HEK293 (cell line): ENCODE results near the gene CD8B.
"Not testable (repeated sequence)": the region's sequence is repeated elsewhere in the genome, so short reads cannot be mapped to it uniquely, and the experiment has no call there.

ENCODE experiments used
- CTCF ChIA-PET: fragments of 350-600 bp; formaldehyde crosslinking; extraction: SDS; loops from one replicate; lab custom pipeline; 2021; ENCODE audit warnings: antibody characterized with exemption; lab: Yijun Ruan, JAX
- POLR2A ChIA-PET: fragments of 300-600 bp; formaldehyde crosslinking; extraction: SDS; loops from one replicate; lab custom pipeline; 2020; ENCODE audit warnings: antibody characterized with exemption, inconsistent platforms; lab: Yijun Ruan, JAX
- H3K27ac ChIP-seq: fragments of 200-500 bp; sonication (Bioruptor generic); 2 replicates; pipeline ENCODE4 v1.5.1; 2014; ENCODE audit warnings: low read depth, low read length, control low read depth, inconsistent platforms; ENCODE audit errors: extremely low read depth
- H3K36me3 ChIP-seq, 2 experiments: fragments of 200-500 bp in 1 of 2; sonication (Bioruptor generic) in 1 of 2; 1 replicate in 1 of 2; 2 replicates in 1 of 2; pipeline ENCODE4 v1.5.1; 2014 to 2017; ENCODE audit warnings: inconsistent platforms in 2 of 2, low read length in 2 of 2; ENCODE audit not compliant: control insufficient read depth in 2 of 2, insufficient read depth in 1 of 2
- H3K4me1 ChIP-seq: fragments of 200-500 bp; sonication (Bioruptor generic); 2 replicates; pipeline ENCODE4 v1.5.1; 2014; ENCODE audit warnings: mild to moderate bottlenecking, low read length, inconsistent platforms; ENCODE audit not compliant: control insufficient read depth, insufficient read depth
- H3K4me3 ChIP-seq: 2 replicates; pipeline ENCODE4 v1.5.1; 2011; ENCODE audit warnings: low read depth, mild to moderate bottlenecking, control low read depth, low read length, moderate library complexity
- H3K9me3 ChIP-seq: fragments of 200-500 bp; sonication (Bioruptor generic); 2 replicates; pipeline ENCODE4 v1.5.1; 2014; ENCODE audit warnings: low read depth, low read length, inconsistent platforms; ENCODE audit not compliant: control insufficient read depth, insufficient read depth

Gene CD8B

DNA sequence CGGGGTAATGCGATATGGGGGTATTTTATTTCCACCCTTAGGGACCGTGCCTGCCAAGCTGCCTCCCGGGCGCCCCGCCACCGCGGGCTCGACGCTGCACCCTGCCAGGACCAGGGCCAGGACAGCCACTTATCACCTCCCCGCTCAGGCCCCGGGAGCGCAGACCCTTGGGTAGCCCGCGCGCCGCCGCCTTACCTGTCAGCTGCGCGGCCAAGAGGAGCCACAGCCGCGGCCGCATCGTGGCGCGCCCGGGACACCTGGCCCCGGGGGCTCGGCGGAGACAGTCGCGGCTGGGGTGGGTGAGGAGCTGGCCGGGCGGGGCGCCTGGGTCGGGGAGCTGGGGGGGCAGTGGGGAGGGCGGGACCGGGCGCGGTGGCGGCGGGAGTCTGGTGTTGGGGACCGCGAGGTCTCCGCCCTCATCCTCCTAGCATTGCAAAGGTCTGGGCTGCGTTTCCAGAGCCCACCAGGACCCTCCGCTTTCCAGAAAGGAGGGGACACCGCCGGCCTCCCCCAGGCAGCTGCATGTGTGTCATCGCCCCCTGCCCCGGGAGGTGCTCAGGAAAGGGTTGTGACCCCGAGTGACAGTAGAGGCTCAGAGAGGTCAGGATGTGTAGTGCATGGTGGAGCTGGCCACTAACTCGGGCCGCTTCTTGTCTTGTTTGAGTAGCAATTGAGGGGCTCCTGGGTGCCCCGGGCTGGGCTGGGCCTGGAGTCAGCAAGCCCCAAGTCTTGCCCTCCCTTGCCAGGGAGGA lies at the start of gene CD8B:
Gene CD8B (minus strand): TSS at position 259 of the 752 bp plus-strand sequence. CDS start 21 bp downstream, at position 238.
- H3K9me3 ChIP-seq, POLR2A ChIA-PET, H3K4me3 ChIP-seq, H3K4me1 ChIP-seq, CTCF ChIA-PET, H3K36me3 ChIP-seq, H3K27ac ChIP-seq: not testable (repeated sequence)

DNA sequence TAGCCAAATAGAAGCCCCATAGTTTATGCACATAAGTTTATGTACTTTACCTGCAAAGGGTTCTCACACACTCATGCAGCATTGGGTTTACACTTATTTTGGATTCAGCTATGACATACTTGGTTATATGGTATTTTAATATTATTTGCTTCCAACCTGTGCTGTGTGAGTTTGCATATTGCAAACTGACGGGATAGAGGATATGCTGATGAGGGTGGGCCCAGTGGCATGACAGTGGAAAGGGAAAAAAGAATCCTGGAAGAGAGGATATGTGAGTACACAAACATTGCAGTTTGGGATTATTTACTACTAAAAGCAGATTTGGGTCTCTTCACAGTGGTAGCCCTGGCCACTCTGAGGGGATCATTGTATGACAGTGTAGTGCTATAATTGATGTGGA lies 44.2 kb upstream of the CD8B start:
- H3K4me3 ChIP-seq, H3K27ac ChIP-seq, H3K4me1 ChIP-seq, POLR2A ChIA-PET, H3K36me3 ChIP-seq, CTCF ChIA-PET, H3K9me3 ChIP-seq: not testable (repeated sequence)

DNA sequence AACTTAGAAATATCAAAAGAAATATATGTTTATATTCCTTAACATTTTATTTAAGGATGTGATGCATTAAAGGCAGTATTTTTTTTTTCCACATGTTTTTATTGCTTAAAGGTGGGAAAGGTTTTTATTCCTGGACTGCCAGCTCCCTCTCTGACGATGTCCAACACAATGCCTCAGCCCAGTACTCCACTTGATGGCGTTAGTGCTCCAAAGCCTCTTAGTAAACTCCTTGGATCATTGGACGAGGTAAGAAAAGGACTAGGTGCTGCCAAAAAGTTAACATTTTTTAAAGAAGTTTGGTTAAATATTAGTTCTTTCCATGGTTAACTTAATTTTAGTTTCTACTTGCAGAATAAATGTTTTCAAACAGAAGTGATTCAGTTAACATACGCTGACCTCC lies 39.0 kb upstream of the CD8B start:
- H3K36me3 ChIP-seq, CTCF ChIA-PET, H3K4me1 ChIP-seq, H3K4me3 ChIP-seq, POLR2A ChIA-PET, H3K27ac ChIP-seq, H3K9me3 ChIP-seq: not testable (repeated sequence)

DNA sequence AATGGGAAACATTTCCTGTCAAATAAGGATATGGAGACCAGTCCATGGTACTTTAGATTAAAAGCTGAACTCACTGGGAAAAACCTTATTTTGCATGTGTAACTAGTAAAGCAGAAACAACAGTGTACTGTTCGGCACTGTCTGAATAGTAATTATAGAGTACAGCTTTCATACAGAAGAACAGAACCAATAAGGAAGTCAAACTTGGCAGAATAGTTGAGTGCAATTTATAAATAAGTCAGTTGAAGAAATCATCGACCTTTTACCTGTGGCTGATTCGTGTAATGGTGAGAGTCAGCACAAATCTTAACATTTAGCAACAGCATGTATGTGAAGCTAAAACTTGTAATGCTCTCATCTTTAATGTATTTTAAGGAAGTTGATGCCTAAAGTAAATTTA lies 24.3 kb upstream of the CD8B start:
- H3K4me3 ChIP-seq, H3K9me3 ChIP-seq, CTCF ChIA-PET, H3K4me1 ChIP-seq, POLR2A ChIA-PET, H3K36me3 ChIP-seq, H3K27ac ChIP-seq: not testable (repeated sequence)

DNA sequence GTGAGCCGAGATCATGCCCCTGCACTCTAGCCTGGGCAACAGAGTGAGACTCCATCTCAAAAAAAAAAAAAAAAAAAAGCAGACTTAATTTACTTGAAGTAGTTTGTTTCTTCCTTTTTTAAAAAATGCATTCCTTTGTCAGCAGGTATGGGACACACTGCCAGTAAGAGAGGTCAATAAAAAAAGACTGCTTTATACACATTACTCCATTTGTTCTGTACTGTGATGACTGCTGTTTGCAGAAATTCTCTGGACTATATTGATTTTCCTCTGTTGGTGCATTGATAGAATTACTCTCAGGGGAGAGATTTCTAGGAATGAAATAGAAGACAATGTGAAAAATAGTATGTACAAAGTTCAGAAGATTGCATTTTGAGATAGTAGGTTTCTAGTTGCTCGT lies 21.2 kb upstream of the CD8B start:
- H3K4me1 ChIP-seq, CTCF ChIA-PET, H3K9me3 ChIP-seq, H3K4me3 ChIP-seq, H3K36me3 ChIP-seq, H3K27ac ChIP-seq, POLR2A ChIA-PET: not testable (repeated sequence)

DNA sequence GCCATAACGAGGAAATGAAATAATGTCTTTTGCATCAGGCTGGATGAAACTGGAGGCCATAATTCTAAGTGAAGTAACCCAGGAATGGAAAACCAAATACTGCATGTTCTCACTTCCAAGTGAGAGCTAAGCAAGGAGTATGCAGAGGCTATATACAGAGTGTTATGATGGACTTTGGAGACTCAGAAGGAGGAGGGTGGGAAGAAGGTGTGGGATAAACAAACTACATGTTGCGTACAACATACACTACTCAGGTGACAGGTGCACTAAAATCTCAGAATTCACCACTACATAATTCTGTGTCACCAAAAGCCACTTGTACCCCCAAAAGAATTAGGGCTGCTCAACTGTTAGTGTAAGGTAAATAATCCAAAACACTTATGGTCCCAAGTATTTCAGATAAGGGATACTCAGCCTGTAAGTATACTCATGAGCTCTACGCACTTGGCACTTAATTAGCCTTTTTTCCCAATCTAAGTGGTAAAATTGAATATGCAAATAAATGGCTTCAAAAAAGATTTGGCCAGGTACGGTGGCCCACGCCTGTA lies 20.5 kb upstream of the CD8B start:
- H3K27ac ChIP-seq, CTCF ChIA-PET, H3K9me3 ChIP-seq, POLR2A ChIA-PET, H3K36me3 ChIP-seq, H3K4me3 ChIP-seq, H3K4me1 ChIP-seq: not testable (repeated sequence)

DNA sequence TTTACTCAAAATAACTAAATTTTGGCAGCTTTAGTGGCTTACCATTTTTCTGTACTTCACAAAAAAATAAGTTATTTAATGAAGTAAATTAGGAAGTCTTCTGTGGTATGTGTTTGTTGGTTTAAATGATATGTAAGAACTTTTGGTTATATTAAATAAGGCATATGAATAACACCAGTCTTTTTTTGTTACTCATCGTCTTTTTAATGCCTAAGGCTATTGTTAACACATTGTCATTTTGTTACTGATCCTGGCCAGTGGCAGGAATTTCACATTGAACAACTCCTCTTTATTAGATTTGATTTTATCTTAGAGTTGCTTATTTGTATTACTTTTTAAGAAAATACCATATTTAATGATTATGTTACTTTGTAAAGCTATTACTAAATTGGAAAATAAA lies 17.3 kb upstream of the CD8B start:
- H3K9me3 ChIP-seq, H3K36me3 ChIP-seq, H3K27ac ChIP-seq, H3K4me1 ChIP-seq, POLR2A ChIA-PET, CTCF ChIA-PET, H3K4me3 ChIP-seq: not testable (repeated sequence)

DNA sequence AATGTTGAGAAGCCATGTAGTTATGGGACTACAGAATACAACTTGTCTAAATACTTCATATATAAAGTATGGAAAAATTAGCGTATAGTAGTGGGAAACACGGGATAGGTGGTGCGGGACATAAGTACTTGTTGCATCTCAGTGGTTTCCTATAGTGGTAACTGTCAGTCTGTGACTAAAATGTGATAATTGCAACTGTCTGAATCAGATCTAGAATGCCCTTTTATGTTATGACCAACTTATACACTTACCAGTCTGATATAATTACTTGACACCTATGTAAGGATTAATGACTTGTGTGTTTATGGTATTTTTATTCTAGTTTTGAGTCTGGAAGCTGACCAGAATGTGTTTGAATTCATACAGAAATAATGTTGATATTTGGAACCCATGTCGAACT lies 9.3 kb upstream of the CD8B start:
- H3K36me3 ChIP-seq, CTCF ChIA-PET, POLR2A ChIA-PET: not testable (repeated sequence)

DNA sequence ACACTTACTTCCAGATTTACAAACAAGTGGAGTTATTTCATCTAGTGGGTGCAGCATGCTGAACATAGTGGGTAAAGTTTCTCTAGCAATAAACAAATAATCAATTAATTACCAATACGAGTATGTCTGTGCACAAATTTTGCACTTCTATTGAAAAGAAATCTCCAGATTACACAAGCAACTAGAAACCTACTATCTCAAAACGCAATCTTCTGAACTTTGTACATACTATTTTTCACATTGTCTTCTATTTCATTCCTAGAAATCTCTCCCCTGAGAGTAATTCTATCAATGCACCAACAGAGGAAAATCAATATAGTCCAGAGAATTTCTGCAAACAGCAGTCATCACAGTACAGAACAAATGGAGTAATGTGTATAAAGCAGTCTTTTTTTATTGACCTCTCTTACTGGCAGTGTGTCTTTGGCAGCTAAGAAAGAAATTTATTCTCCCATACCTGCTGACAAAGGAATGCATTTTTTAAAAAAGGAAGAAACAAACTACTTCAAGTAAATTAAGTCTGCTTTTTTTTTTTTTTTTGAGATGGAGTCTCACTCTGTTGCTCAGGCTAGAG lies 7.3 kb upstream of the CD8B start:
- CTCF ChIA-PET: interaction anchor here (0.6 kb wide), 2 partner anchors 60 to 1053 kb away, joined by 3 to 4 read pairs; no protein-coding TSS in a partner anchor
- POLR2A ChIA-PET, H3K27ac ChIP-seq: not testable (repeated sequence)

More for the DNA sequence above, 9.3 kb upstream of the CD8B start:
- H3K4me1 ChIP-seq, H3K9me3 ChIP-seq, H3K27ac ChIP-seq, H3K4me3 ChIP-seq: not testable (repeated sequence)

DNA sequence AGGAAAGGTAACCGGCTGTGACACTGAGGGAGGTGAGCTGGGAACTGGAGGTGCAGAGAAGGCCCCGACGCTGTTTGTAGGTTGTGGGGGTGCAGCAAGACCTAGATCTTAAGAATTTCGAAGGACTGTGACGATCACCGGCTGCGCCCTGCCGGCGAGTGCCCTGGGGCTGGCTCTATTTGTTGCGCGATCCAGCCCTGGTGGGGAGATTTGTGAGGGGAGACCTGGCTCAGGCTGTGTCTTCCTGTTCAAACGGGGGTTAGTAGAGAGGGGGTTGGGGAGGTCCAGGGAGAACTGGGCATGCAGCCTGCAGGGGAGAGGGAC lies 656 bp upstream of the CD8B start:
- H3K27ac ChIP-seq, CTCF ChIA-PET, POLR2A ChIA-PET, H3K4me3 ChIP-seq, H3K36me3 ChIP-seq, H3K4me1 ChIP-seq, H3K9me3 ChIP-seq: not testable (repeated sequence)

More for the DNA sequence above, 7.3 kb upstream of the CD8B start:
- not testable (repeated sequence) for H3K4me1 ChIP-seq, H3K4me3 ChIP-seq, H3K36me3 ChIP-seq, H3K9me3 ChIP-seq

DNA sequence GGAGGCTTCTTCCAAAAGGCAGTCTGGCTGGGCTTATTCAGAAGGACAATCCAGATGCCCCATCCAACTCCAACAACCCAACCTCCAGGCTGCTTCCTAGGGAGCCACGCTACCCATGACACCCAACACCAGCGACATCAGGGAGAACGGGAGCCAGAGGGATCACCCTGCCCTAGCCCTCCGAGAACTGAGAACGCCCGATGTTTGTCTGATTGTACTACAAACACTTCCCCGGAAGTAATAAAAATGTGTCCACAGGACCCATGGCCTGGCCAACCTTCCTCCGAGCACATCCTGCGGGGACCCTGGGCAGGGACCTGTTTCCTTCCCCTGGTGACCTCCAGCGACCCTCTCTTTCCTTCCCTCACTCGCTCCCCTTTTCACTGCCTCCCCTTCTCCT lies 511 bp downstream of the CD8B start:
- CTCF ChIA-PET, H3K4me1 ChIP-seq, H3K27ac ChIP-seq, H3K4me3 ChIP-seq, H3K36me3 ChIP-seq, POLR2A ChIA-PET, H3K9me3 ChIP-seq: not testable (repeated sequence)
